IMR-90 (cell line): ENCODE results near the gene PCSK6.

ENCODE experiments used
- BHLHE40 ChIP-seq: fragments of 150-350 bp; IDR thresholded peaks from 2 replicates; pipeline ENCODE4 v1.6.1; 2016; ENCODE audit warnings: mild to moderate bottlenecking, low read depth, low read length
- CEBPB ChIP-seq: IDR thresholded peaks from 2 replicates; pipeline ENCODE4 v1.6.1; 2012; ENCODE audit warnings: low read depth, low read length, improper control_type of control experiment
- CHD1 ChIP-seq: IDR thresholded peaks from 2 replicates; pipeline ENCODE4 v1.6.1; 2012; ENCODE audit warnings: low read depth, low read length, improper control_type of control experiment
- CTCF ChIP-seq: conservative IDR thresholded peaks from 2 replicates; pipeline ENCODE4 v1.5.1; 2012; ENCODE audit warnings: mild to moderate bottlenecking, low read depth, low read length, improper control_type of control experiment
- MAFK ChIP-seq: IDR thresholded peaks from 2 replicates; pipeline ENCODE4 v1.6.1; 2012; ENCODE audit warnings: low read depth, low read length, improper control_type of control experiment
- MAZ ChIP-seq: IDR thresholded peaks from 2 replicates; pipeline ENCODE4 v1.6.1; 2012; ENCODE audit warnings: low read depth, mild to moderate bottlenecking, low read length, improper control_type of control experiment, moderate library complexity, borderline replicate concordance
- POLR2A ChIP-seq: IDR thresholded peaks from 2 replicates; pipeline ENCODE4 v1.6.1; 2012; ENCODE audit warnings: mild to moderate bottlenecking, low read depth, low read length
- RAD21 ChIP-seq: IDR thresholded peaks from 2 replicates; pipeline ENCODE4 v1.6.1; 2012; ENCODE audit warnings: low read length, improper control_type of control experiment
- RCOR1 ChIP-seq: IDR thresholded peaks from 2 replicates; pipeline ENCODE4 v1.6.1; 2012; ENCODE audit warnings: mild to moderate bottlenecking, low read length, improper control_type of control experiment; ENCODE audit not compliant: insufficient replicate concordance
- RFX5 ChIP-seq: IDR thresholded peaks from 2 replicates; pipeline ENCODE4 v1.8.0; 2012; ENCODE audit warnings: low read depth, mild to moderate bottlenecking, low read length, moderate library complexity
- SMC3 ChIP-seq: fragments of 150-350 bp; IDR thresholded peaks from 2 replicates; pipeline ENCODE4 v1.6.1; 2016; ENCODE audit warnings: low read depth, mild to moderate bottlenecking, antibody characterized with exemption, low read length, moderate library complexity
- TF ChIP-seq, protein P1 (sequence below): fragments of 150-350 bp; IDR thresholded peaks from 2 replicates; pipeline ENCODE4 v1.6.1; 2016; ENCODE audit warnings: low read depth, mild to moderate bottlenecking, low read length, moderate library complexity, borderline replicate concordance
- TF ChIP-seq, protein P2 (sequence below): fragments of 150-350 bp; IDR thresholded peaks from 2 replicates; pipeline ENCODE4 v1.6.1; 2017; ENCODE audit warnings: mild to moderate bottlenecking, antibody characterized with exemption, low read length, low read depth

GRCh38 chr15:101444015-101444414 is 45.5 kb downstream of the PCSK6 start:
- no peak for TF ChIP-seq CTCF
- TF ChIP-seq RCOR1, result no peak
- TF ChIP-seq CHD1, result no peak
- no peak for TF ChIP-seq SMC3
- no peak for TF ChIP-seq POLR2A
- no peak for TF ChIP-seq BHLHE40
- no peak for TF ChIP-seq CEBPB
- TF ChIP-seq, protein P1, sequence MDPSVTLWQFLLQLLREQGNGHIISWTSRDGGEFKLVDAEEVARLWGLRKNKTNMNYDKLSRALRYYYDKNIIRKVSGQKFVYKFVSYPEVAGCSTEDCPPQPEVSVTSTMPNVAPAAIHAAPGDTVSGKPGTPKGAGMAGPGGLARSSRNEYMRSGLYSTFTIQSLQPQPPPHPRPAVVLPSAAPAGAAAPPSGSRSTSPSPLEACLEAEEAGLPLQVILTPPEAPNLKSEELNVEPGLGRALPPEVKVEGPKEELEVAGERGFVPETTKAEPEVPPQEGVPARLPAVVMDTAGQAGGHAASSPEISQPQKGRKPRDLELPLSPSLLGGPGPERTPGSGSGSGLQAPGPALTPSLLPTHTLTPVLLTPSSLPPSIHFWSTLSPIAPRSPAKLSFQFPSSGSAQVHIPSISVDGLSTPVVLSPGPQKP, result no peak
- no peak for TF ChIP-seq MAFK
- TF ChIP-seq RFX5, result no peak
- no peak for TF ChIP-seq RAD21
- TF ChIP-seq, protein P2, sequence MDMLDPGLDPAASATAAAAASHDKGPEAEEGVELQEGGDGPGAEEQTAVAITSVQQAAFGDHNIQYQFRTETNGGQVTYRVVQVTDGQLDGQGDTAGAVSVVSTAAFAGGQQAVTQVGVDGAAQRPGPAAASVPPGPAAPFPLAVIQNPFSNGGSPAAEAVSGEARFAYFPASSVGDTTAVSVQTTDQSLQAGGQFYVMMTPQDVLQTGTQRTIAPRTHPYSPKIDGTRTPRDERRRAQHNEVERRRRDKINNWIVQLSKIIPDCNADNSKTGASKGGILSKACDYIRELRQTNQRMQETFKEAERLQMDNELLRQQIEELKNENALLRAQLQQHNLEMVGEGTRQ, result no peak
- TF ChIP-seq MAZ, result no peak
